Neural crest cell (in vitro differentiated cells): ENCODE data around the gene B4GALT2. TPM values are rescaled to one million over a fixed set of nuclear protein-coding genes. Genes with fewer than 3 reads are reported as not detected.
A peak's percentile ranks its signal among the peaks of the same experiment; 100 is the strongest.

Experiments
- DNase-seq: peaks from one replicate; pipeline ENCODE4 v3.0.0; 2021; ENCODE audit warnings: low read depth, mixed read lengths, low spot score
- H3K27ac Mint-ChIP-seq: one replicate; pipeline ENCODE4 v1.8.0; 2021; ENCODE audit warnings: mild to moderate bottlenecking, mixed read lengths; ENCODE audit not compliant: unreplicated experiment
- H3K27me3 Mint-ChIP-seq: 2 replicates; pipeline ENCODE4 v1.8.0; 2021; ENCODE audit warnings: low read depth, mild to moderate bottlenecking, mixed read lengths
- H3K36me3 Mint-ChIP-seq: 2 replicates; pipeline ENCODE4 v1.8.0; 2021; ENCODE audit warnings: low read depth, mild to moderate bottlenecking, mixed read lengths
- H3K4me1 Mint-ChIP-seq: 2 replicates; pipeline ENCODE4 v1.8.0; 2021; ENCODE audit warnings: mixed read lengths
- H3K4me3 Mint-ChIP-seq: one replicate; pipeline ENCODE4 v1.8.0; 2021; ENCODE audit warnings: mild to moderate bottlenecking, mixed read lengths
- H3K9me3 Mint-ChIP-seq: 2 replicates; pipeline ENCODE4 v1.8.0; 2021; ENCODE audit warnings: mixed read lengths
- total RNA-seq: library from RNA; stranded (reverse); gene quantifications from 2 replicates; pipeline ENCODE4 v1.2.1, GENCODE V29; 2021
- TF ChIP-seq, protein P1 (sequence below): fragments of 200-600 bp; sonication (generic); conservative IDR thresholded peaks from 2 replicates; pipeline ENCODE4 v1.5.0; 2021; ENCODE audit warnings: antibody characterized with exemption, mild to moderate bottlenecking

B4GALT2 gene
- total RNA-seq, 1 donor from 2014 or later: 88.7 TPM

DNA sequence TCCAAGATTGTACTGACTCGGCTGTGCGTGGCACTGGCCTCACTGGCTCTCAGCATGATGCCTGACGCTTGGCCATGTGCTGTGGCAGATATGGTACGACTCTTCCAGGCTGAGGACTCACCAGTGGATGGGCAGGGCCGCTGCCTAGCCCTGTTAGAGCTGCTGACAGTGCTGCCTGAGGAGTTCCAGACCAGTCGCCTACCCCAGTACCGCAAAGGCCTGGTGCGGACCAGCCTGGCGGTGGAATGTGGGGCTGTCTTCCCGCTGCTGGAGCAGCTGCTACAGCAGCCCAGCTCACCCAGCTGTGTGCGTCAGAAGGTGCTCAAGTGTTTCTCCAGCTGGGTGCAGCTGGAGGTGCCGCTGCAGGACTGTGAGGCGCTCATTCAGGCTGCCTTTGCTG, 29.3 kb upstream of the B4GALT2 start:
- Mint-ChIP-seq H3K27ac (no peak overlapping the region), H3K36me3 (peaks cover 4% of the 10 kb centered on the region), H3K9me3 (no peaks in the 10 kb centered on the region), H3K27me3 (no peaks in the 10 kb centered on the region), H3K4me3 (peak overlapping the region; percentile 86), H3K4me1 (peaks cover 33% of the 10 kb centered on the region)
- TF ChIP-seq, protein P1, sequence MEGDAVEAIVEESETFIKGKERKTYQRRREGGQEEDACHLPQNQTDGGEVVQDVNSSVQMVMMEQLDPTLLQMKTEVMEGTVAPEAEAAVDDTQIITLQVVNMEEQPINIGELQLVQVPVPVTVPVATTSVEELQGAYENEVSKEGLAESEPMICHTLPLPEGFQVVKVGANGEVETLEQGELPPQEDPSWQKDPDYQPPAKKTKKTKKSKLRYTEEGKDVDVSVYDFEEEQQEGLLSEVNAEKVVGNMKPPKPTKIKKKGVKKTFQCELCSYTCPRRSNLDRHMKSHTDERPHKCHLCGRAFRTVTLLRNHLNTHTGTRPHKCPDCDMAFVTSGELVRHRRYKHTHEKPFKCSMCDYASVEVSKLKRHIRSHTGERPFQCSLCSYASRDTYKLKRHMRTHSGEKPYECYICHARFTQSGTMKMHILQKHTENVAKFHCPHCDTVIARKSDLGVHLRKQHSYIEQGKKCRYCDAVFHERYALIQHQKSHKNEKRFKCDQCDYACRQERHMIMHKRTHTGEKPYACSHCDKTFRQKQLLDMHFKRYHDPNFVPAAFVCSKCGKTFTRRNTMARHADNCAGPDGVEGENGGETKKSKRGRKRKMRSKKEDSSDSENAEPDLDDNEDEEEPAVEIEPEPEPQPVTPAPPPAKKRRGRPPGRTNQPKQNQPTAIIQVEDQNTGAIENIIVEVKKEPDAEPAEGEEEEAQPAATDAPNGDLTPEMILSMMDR: no peak
- DNase-seq: no peak

DNA sequence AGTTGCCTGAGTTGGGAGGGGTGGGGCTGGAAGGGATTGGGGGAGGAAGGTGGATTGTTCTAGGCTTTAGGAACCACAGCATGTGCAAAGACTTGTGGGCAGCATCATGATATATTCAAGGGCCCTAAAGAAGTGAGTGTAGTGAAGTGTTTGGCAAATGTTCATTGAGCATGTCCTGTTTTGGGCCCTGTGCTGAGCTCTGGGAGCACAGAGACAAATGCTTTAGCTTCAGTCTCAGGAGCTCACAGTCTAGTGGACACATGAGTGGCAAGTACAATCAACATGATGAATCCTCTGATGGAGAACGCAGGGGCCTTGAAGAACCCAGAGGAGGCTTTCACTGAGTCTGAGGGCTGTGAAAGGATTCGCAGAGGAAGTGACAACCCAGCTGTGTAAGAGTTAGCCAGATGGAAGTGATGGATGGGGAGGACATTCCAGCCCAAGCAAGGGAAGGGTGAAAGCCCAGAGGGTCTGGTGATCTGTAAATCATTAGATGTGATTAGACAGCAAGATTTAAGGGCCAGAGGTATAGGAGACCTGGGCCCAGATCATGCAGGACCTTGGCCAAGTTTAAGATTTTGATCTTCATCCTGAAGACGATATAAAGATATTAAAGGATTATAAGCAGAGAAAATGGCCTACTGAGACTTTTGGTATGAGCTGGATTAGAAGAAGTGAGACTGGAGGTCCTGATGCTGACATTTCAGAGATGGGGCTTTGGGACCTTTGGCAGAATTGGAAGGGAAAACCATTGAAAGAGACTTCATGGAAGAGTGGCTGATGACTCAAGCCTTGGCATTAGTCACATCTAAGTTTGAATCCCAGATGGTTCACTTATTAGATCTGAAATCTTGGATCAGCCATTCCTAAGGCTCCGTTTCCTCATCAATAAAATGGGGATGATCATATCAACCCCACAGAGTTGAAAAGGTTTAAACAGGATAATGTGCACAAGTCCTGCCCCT, 27.7 kb upstream of the B4GALT2 start:
- Mint-ChIP-seq H3K9me3 (no peaks in the 10 kb centered on the region), H3K4me1 (peaks cover 24% of the 10 kb centered on the region), H3K4me3 (peak overlapping the region; percentile 57), H3K27ac (no peak overlapping the region), H3K27me3 (no peaks in the 10 kb centered on the region), H3K36me3 (peaks cover 4% of the 10 kb centered on the region)
- TF ChIP-seq, protein P1: no peak
- DNase-seq: no peak

DNA sequence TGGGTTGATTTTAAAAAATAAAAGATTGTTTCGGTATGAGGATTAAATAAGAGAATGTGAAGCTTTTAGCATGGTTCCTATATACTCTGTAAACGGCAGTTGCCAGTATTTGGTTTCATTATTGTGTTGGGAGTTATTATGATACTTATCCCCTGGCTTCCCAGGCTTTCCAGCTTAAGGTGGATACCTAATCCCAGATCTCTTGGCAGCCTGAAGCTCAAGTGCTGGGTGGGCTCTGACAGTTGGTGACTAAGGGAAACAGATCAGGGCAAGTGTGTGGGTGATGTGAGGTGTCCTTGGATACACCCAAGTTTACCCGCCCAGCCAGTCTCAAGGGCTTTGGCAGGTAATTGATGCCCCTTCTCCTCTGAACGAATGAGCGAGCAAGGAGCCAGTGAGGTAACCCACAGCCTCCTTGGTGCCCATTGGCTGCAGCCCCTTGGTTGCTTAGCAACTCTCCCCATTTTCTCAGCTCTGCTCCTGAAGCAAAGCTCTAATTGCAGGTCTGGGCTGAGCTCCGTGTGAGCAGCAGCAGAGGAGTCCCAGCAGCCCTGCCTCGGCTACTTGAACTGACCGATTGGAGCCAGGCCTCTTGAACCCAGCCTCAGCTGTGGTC, 26.2 kb upstream of the B4GALT2 start:
- Mint-ChIP-seq H3K9me3 (no peaks in the 10 kb centered on the region), H3K27ac (no peak overlapping the region), H3K4me3 (no peak overlapping the region), H3K4me1 (peaks cover 19% of the 10 kb centered on the region), H3K27me3 (no peaks in the 10 kb centered on the region), H3K36me3 (peaks cover 4% of the 10 kb centered on the region)
- DNase-seq: no peak
- TF ChIP-seq, protein P1: no peak

DNA sequence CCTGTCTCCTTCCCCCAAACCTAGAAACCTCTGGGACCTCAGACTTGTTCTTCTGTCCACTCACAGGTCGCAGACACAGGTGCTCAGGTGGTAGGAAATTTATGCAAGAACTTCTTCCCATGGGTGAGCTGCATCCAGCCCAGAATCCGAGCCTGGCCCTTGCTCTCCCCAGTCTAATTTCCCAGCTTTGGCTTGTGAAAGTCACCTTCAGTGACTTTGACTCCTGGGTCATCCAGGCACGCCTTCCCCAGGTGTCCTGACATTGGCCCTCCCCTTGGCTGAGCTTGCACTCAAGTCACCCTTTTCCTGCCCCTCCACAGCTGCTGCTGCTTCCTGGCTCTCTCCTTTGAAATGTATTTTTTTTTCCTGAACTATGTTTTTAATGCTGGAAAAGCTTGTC, 25.6 kb upstream of the B4GALT2 start:
- Mint-ChIP-seq H3K36me3 (peaks cover 6% of the 10 kb centered on the region), H3K27ac (no peak overlapping the region), H3K4me3 (no peak overlapping the region), H3K27me3 (no peaks in the 10 kb centered on the region), H3K4me1 (peaks cover 14% of the 10 kb centered on the region), H3K9me3 (no peaks in the 10 kb centered on the region)
- TF ChIP-seq, protein P1: no peak
- no peak for DNase-seq

DNA sequence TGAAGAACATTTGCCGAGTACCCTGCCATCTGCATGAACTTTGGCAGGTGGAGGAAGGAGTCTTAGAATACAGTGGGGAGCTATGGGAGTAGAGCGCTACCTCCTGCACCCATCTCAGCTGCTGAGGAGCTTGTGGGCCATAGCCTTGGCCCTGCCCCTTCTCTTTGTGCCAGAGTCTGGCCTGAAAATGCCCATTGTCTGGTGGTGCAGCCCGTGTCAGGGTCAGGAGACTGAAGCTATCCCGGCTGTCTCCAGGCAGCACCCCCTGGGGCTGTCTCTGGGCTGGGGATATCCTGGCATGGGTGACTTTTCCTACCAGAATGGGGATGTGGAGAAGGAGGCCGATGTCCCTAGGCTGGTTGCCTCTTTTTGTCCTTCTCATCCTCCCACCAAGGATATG, 25.0 kb upstream of the B4GALT2 start:
- no peaks in the 10 kb centered on the region for H3K9me3 Mint-ChIP-seq
- peaks cover 10% of the 10 kb centered on the region for H3K4me1 Mint-ChIP-seq
- peaks cover 7% of the 10 kb centered on the region for H3K36me3 Mint-ChIP-seq
- no peak overlapping the region for H3K4me3 Mint-ChIP-seq
- no peaks in the 10 kb centered on the region for H3K27me3 Mint-ChIP-seq
- TF ChIP-seq, protein P1: no peak
- DNase-seq: no peak
- H3K27ac Mint-ChIP-seq: no peak overlapping the region
